Loucy (cell line): ENCODE data around the gene E2F7.

Experiments
- EZH2phosphoT487 ChIP-seq: fragments of 200-600 bp; IDR thresholded peaks from 2 replicates; pipeline ENCODE4 v1.6.1; 2018; ENCODE audit warnings: antibody characterized with exemption, mild to moderate bottlenecking, moderate library complexity, borderline replicate concordance
- TF ChIP-seq, protein P1 (sequence below): fragments of 200-600 bp; sonication (generic); conservative IDR thresholded peaks from 2 replicates; pipeline ENCODE4 v1.5.1; 2014; ENCODE audit warnings: mild to moderate bottlenecking, antibody characterized with exemption, low read length

DNA sequence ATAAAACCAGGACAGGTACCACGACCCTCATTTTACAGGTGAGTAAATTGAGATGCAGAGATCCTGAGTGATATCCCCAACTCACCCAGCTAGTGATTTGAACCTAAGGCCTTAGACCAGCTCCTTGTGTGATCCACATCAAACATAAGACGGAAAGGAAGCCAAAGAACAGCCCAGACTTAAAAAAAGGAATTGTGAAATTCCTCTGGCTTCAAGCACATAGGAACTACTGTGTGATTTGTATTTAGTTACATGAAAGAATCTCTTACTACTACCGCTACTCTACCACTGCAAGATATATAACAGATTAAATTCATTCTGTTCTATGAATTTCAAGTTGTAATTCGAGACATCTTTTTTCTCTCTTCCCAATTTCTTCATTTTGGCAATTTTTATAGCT is 10.5 kb downstream of the E2F7 start:
- TF ChIP-seq, protein P1, sequence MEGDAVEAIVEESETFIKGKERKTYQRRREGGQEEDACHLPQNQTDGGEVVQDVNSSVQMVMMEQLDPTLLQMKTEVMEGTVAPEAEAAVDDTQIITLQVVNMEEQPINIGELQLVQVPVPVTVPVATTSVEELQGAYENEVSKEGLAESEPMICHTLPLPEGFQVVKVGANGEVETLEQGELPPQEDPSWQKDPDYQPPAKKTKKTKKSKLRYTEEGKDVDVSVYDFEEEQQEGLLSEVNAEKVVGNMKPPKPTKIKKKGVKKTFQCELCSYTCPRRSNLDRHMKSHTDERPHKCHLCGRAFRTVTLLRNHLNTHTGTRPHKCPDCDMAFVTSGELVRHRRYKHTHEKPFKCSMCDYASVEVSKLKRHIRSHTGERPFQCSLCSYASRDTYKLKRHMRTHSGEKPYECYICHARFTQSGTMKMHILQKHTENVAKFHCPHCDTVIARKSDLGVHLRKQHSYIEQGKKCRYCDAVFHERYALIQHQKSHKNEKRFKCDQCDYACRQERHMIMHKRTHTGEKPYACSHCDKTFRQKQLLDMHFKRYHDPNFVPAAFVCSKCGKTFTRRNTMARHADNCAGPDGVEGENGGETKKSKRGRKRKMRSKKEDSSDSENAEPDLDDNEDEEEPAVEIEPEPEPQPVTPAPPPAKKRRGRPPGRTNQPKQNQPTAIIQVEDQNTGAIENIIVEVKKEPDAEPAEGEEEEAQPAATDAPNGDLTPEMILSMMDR, result no peak
- no peak for TF ChIP-seq EZH2phosphoT487
